GM21447 (cell line): Measurements from ENCODE around the gene ARMC2.
A peak's percentile ranks its signal among the peaks of the same experiment; 100 is the strongest.
"Not testable (repeated sequence)": the region's sequence is repeated elsewhere in the genome, so short reads cannot be mapped to it uniquely, and the experiment has no call there.

Experiments used
- ATAC-seq: cut with Tn5 transposase; IDR thresholded peaks from one replicate; pipeline ENCODE4 v1.9.1; 2021; ENCODE audit not compliant: unreplicated experiment

ARMC2 gene

GRCh38 chr6:108848116-108848868 is at the start of gene ARMC2:
TSS of gene ARMC2 (plus strand) at chr6:108848422. CDS start at chr6:108854268, 5,846 bp downstream.
- peak; percentile 90 for ATAC-seq

- ATAC-seq: no peak
These were observed 49.4 kb upstream of the ARMC2 start for GRCh38 chr6:108798670-108799353.

GRCh38 chr6:108799354-108799717 is 48.9 kb upstream of the ARMC2 start:
- ATAC-seq: no peak

- ATAC-seq: no peak
These were observed 48.4 kb upstream of the ARMC2 start for GRCh38 chr6:108799791-108800190.

GRCh38 chr6:108800427-108800864 is 47.8 kb upstream of the ARMC2 start:
- no peak for ATAC-seq

GRCh38 chr6:108801366-108801765 is 46.9 kb upstream of the ARMC2 start:
- ATAC-seq: no peak

- ATAC-seq: no peak
These were observed 44.2 kb upstream of the ARMC2 start for GRCh38 chr6:108803982-108804490.

GRCh38 chr6:108804956-108805355 is 43.3 kb upstream of the ARMC2 start:
- ATAC-seq: no peak

GRCh38 chr6:108805611-108806167 is 42.5 kb upstream of the ARMC2 start:
- ATAC-seq: peak; percentile 89

GRCh38 chr6:108806171-108806570 is 42.1 kb upstream of the ARMC2 start:
- no peak for ATAC-seq

GRCh38 chr6:108806665-108807064 is 41.6 kb upstream of the ARMC2 start:
- ATAC-seq: no peak

- no peak for ATAC-seq
These were observed 40.3 kb upstream of the ARMC2 start for GRCh38 chr6:108807928-108808327.

- no peak for ATAC-seq
These were observed 39.0 kb upstream of the ARMC2 start for GRCh38 chr6:108809211-108809610.

GRCh38 chr6:108810057-108810643 is 38.1 kb upstream of the ARMC2 start:
- no peak for ATAC-seq

- no peak for ATAC-seq
These were observed 36.7 kb upstream of the ARMC2 start for GRCh38 chr6:108811490-108811889.

GRCh38 chr6:108813218-108813617 is 35.0 kb upstream of the ARMC2 start:
- ATAC-seq: not testable (repeated sequence)

GRCh38 chr6:108817276-108817675 is 30.9 kb upstream of the ARMC2 start:
- not testable (repeated sequence) for ATAC-seq

- no peak for ATAC-seq
These were observed 28.2 kb upstream of the ARMC2 start for GRCh38 chr6:108820006-108820405.

- no peak for ATAC-seq
These were observed 25.8 kb upstream of the ARMC2 start for GRCh38 chr6:108822401-108822800.

GRCh38 chr6:108825326-108825725 is 22.9 kb upstream of the ARMC2 start:
- ATAC-seq: no peak

GRCh38 chr6:108831104-108831503 is 17.1 kb upstream of the ARMC2 start:
- no peak for ATAC-seq

GRCh38 chr6:108832738-108833137 is 15.5 kb upstream of the ARMC2 start:
- no peak for ATAC-seq
